Activated naive CD4-positive, alpha-beta T cell treated with anti-CD3 and anti-CD28 coated beads, Interleukin-2, amount 50 U/mL, for 72 hours (primary cell): Measurements from ENCODE around the gene PPID. TPM values are rescaled to one million over a fixed set of nuclear protein-coding genes. Genes with fewer than 3 reads are reported as not detected.

Experiments
- total RNA-seq, 2 donors: library from RNA; stranded (reverse); gene quantifications; one replicate each; pipeline ENCODE4 v1.2.3, GENCODE V29; 2022

Gene PPID
- total RNA-seq, 2 donors from 2014 or later = 60.8 to 68.4 TPM

Other genes with a start within 250 kb of the PPID start
- not detected for gene RXFP1, start 201.5 kb downstream of the PPID start, total RNA-seq
- 10 to 100 TPM; 19.3 to 20.4 TPM for gene C4orf46, start 51.5 kb downstream of the PPID start, total RNA-seq
- 10 to 100 TPM; 34.8 to 54.2 TPM for gene ETFDH, start 51.1 kb downstream of the PPID start, total RNA-seq
- gene FNIP2, start 45.6 kb upstream of the PPID start, total RNA-seq = 10 to 100 TPM; 15.5 to 26.4 TPM